ENCODE results near the gene TMEM248. TPM values are rescaled to one million over a fixed set of nuclear protein-coding genes. Genes with fewer than 3 reads are reported as not detected.

The TMEM248 gene
- total and polyA plus RNA-seq, 10 of the 15 experiments (the other 5 are each of a cell fraction or from before 2014, with no cell fraction given) = 6.3 to 93.5 (median 64.9) TPM

GRCh38 chr7:66957595-66958290 is 36.7 kb downstream of the TMEM248 start:
- H3K36me3 ChIP-seq (ENCODE audit: control insufficient read depth in 2 of 2, insufficient read depth in 2 of 2, low read length in 1 of 2) = peaks cover 17 to 21% of the 10 kb centered on the region in 2 experiments
- RAD21 ChIA-PET (ENCODE audit: unreplicated experiment) = no interaction called here
- in situ Hi-C loops (cut with MboI) (no loop called here), intact Hi-C loops (cut with micrococcal nuclease; ENCODE audit: unreplicated experiment) (no loop called here)
- no peak for TF ChIP-seq MXI1 (IDR thresholded peaks at IDR 0.05; ENCODE audit: low read depth, low read length)
- TF ChIP-seq NR2C2 (IDR thresholded peaks at IDR 0.05; ENCODE audit: borderline replicate concordance, control insufficient read depth, insufficient read length, low read depth) = no peak
- TF ChIP-seq ZNF217 (IDR thresholded peaks at IDR 0.05) = no peak
- TF ChIP-seq CBFB (IDR thresholded peaks at IDR 0.05; ENCODE audit: low read depth) = no peak
- no peak for TF ChIP-seq MYC (IDR thresholded peaks at IDR 0.05; ENCODE audit: insufficient read depth, insufficient read length, insufficient replicate concordance, low read length, severe bottlenecking)
- DNase-seq (ENCODE audit: low read depth, low spot score) (no peak), FAIRE-seq (no peak), ATAC-seq (no peak)
- H3K4me3 ChIP-seq = no peak overlapping the region
- POLR2A ChIA-PET = interaction anchor here (0.6 kb wide), 1 partner anchor 356 kb away, joined by 9 read pairs; no protein-coding TSS in a partner anchor
- no peaks in the 10 kb centered on the region for H3K27me3 ChIP-seq (replicated peaks in 1 of 2; ENCODE audit: control insufficient read depth in 2 of 2, insufficient read depth in 2 of 2, low read length in 1 of 2)
- no peaks in the 10 kb centered on the region for H3K4me1 ChIP-seq (ENCODE audit: control insufficient read depth, insufficient read depth, low read length)
- no peaks in the 10 kb centered on the region for H3K9me3 ChIP-seq (replicated peaks; ENCODE audit: control insufficient read depth, insufficient read depth, low read length)
- H3K4me2 ChIP-seq (ENCODE audit: control insufficient read depth, insufficient read depth) = no peak overlapping the region
- no TSS peak for BruUV-seq (replicated peaks)
- H2AFZ ChIP-seq (ENCODE audit: control insufficient read depth, low read depth, low read length) = no peak overlapping the region
- H3K9ac ChIP-seq (ENCODE audit: control insufficient read depth, insufficient read depth, low read length) = no peak overlapping the region
- no peaks in the 10 kb centered on the region for H4K20me1 ChIP-seq (ENCODE audit: control insufficient read depth, insufficient read depth)
- H3K27ac ChIP-seq (ENCODE audit: control insufficient read depth, insufficient read depth) = no peak overlapping the region
- WGBS (ENCODE audit: insufficient coverage, insufficient replicate concordance, low lambda C conversion rate, missing lambda C conversion rate) = 91% methylated on average over 12 of the region's 13 CpGs
- H3K79me2 ChIP-seq (ENCODE audit: control insufficient read depth, insufficient read depth, low read length) = no peaks in the 10 kb centered on the region
- SMC1A ChIA-PET (ENCODE audit: uncharacterized antibody, unreplicated experiment) = no interaction called here
- CTCF ChIA-PET = no interaction called here

GRCh38 chr7:66958538-66959350 is 37.7 kb downstream of the TMEM248 start:
- H2AFZ ChIP-seq (ENCODE audit: control insufficient read depth, low read depth, low read length) = no peak overlapping the region
- no peaks in the 10 kb centered on the region for H3K4me1 ChIP-seq (ENCODE audit: control insufficient read depth, insufficient read depth, low read length)
- ChIA-PET SMC1A (ENCODE audit: uncharacterized antibody, unreplicated experiment) (no interaction called here), POLR2A (no interaction called here), RAD21 (ENCODE audit: unreplicated experiment) (no interaction called here), CTCF (interaction anchor here (0.7 kb wide), 1 partner anchor 134 kb away, joined by 3 read pairs; no protein-coding TSS in a partner anchor)
- H3K27me3 ChIP-seq (replicated peaks in 1 of 2; ENCODE audit: control insufficient read depth in 2 of 2, insufficient read depth in 2 of 2, low read length in 1 of 2) = no peaks in the 10 kb centered on the region
- H3K9me3 ChIP-seq (replicated peaks; ENCODE audit: control insufficient read depth, insufficient read depth, low read length) = no peaks in the 10 kb centered on the region
- H3K36me3 ChIP-seq (ENCODE audit: control insufficient read depth in 2 of 2, insufficient read depth in 2 of 2, low read length in 1 of 2) = peaks cover 13 to 17% of the 10 kb centered on the region in 2 experiments; a peak in 3 of 4 replicates
- in situ Hi-C loops (cut with MboI) = no loop called here
- WGBS (ENCODE audit: insufficient coverage, insufficient replicate concordance, low lambda C conversion rate, missing lambda C conversion rate) = 93% methylated on average over 17 of the region's 17 CpGs
- ATAC-seq = no peak
- no peak for TF ChIP-seq HDGF (IDR thresholded peaks at IDR 0.05)
- no peak for TF ChIP-seq RELA (IDR thresholded peaks at IDR 0.05; ENCODE audit: borderline replicate concordance, partially characterized antibody)
- TF ChIP-seq BHLHE40 (IDR thresholded peaks at IDR 0.05; ENCODE audit: borderline replicate concordance in 1 of 2, low read depth in 2 of 2, low read length in 1 of 2) = no peak
- TF ChIP-seq STAT3 (IDR thresholded peaks at IDR 0.05; ENCODE audit: low read depth, low read length) = no peak
- no peak for TF ChIP-seq ETV6 (conservative IDR thresholded peaks at IDR 0.05 in 1 of 2, IDR thresholded peaks at IDR 0.05 in 1 of 2; ENCODE audit: borderline replicate concordance in 1 of 2, low read depth in 1 of 2)
- no peak for TF ChIP-seq EED (IDR thresholded peaks at IDR 0.05; ENCODE audit: low read depth)
- TF ChIP-seq SP1 (IDR thresholded peaks at IDR 0.05; ENCODE audit: low read depth, low read length) = no peak
- TF ChIP-seq SREBF2 (IDR thresholded peaks at IDR 0.05; ENCODE audit: low read length) = no peak
- no peak overlapping the region for H3K27ac ChIP-seq (ENCODE audit: control insufficient read depth, insufficient read depth)
- no TSS peak for BruUV-seq (replicated peaks)
- no peak for FAIRE-seq
- H3K4me2 ChIP-seq (ENCODE audit: control insufficient read depth, insufficient read depth) = no peak overlapping the region
- H3K9ac ChIP-seq (ENCODE audit: control insufficient read depth, insufficient read depth, low read length) = no peak overlapping the region
- DNase-seq (ENCODE audit: low read depth, low spot score) = no peak
- no peaks in the 10 kb centered on the region for H4K20me1 ChIP-seq (ENCODE audit: control insufficient read depth, insufficient read depth)
- no peaks in the 10 kb centered on the region for H3K79me2 ChIP-seq (ENCODE audit: control insufficient read depth, insufficient read depth, low read length)
- intact Hi-C loops (cut with micrococcal nuclease; ENCODE audit: unreplicated experiment) = no loop called here
- H3K4me3 ChIP-seq = no peak overlapping the region

Measured in GM12878 (cell line).